ENCODE results near the gene AKT3. TPM values are rescaled to one million over a fixed set of nuclear protein-coding genes. Genes with fewer than 3 reads are reported as not detected.

The AKT3 gene
- total RNA-seq, 4 donors from 2014 or later = 8.5 to 16.0 (median 15.2) TPM

- intact Hi-C loops (cut with DNase I; ENCODE audit: low total_unique reads) = no loop called here
- in situ Hi-C loops (cut with MboI; ENCODE audit: low sequenced_read_pairs in 4 of 4) = no loop called here
These were observed 47.3 kb downstream of the AKT3 start for GRCh38 chr1:243802736-243803135.

GRCh38 chr1:243801378-243801777 is 48.7 kb downstream of the AKT3 start:
- no peaks in the 10 kb centered on the region for H3K9me3 ChIP-seq
- TF ChIP-seq CTCF (IDR thresholded peaks at IDR 0.05 in 4 of 5, conservative IDR thresholded peaks at IDR 0.05 in 1 of 5) (no peak), POLR2A (IDR thresholded peaks at IDR 0.05) (no peak)
- in situ Hi-C loops (cut with MboI; ENCODE audit: low sequenced_read_pairs in 4 of 4) = no loop called here
- DNase-seq (no peak), ATAC-seq (no peak)
- H3K4me3 ChIP-seq = no peak overlapping the region
- peaks cover 3% of the 10 kb centered on the region in 2 donors for H3K4me1 ChIP-seq
- no peaks in the 10 kb centered on the region for H3K27me3 ChIP-seq
- H3K27ac ChIP-seq = no peak overlapping the region
- intact Hi-C loops (cut with DNase I; ENCODE audit: low total_unique reads) = no loop called here
- no peaks in the 10 kb centered on the region for H3K36me3 ChIP-seq

More at GRCh38 chr1:243802736-243803135, 47.3 kb downstream of the AKT3 start:
- no peaks in the 10 kb centered on the region for H3K27me3 ChIP-seq
- H3K27ac ChIP-seq = no peak overlapping the region
- DNase-seq = no peak
- no peaks in the 10 kb centered on the region for H3K9me3 ChIP-seq
- H3K36me3 ChIP-seq = no peaks in the 10 kb centered on the region
- no peak overlapping the region for H3K4me3 ChIP-seq
- peaks cover 3% of the 10 kb centered on the region in 2 donors for H3K4me1 ChIP-seq
- no peak for TF ChIP-seq CTCF (IDR thresholded peaks at IDR 0.05 in 4 of 5, conservative IDR thresholded peaks at IDR 0.05 in 1 of 5)
- ATAC-seq = no peak

- Histone ChIP-seq H3K9me3 (no peaks in the 10 kb centered on the region), H3K4me3 (no peak overlapping the region), H3K36me3 (no peaks in the 10 kb centered on the region), H3K27ac (no peak overlapping the region), H3K27me3 (no peaks in the 10 kb centered on the region), H3K4me1 (peaks cover 3% of the 10 kb centered on the region in 2 donors)
- in situ Hi-C loops (cut with MboI; ENCODE audit: low sequenced_read_pairs in 4 of 4) (no loop called here), intact Hi-C loops (cut with DNase I; ENCODE audit: low total_unique reads) (no loop called here)
- ATAC-seq = no peak
- no peak for TF ChIP-seq CTCF (IDR thresholded peaks at IDR 0.05 in 4 of 5, conservative IDR thresholded peaks at IDR 0.05 in 1 of 5)
- no peak for TF ChIP-seq POLR2A (IDR thresholded peaks at IDR 0.05)
- DNase-seq = no peak
These were observed 50.1 kb downstream of the AKT3 start for GRCh38 chr1:243799908-243800307.

DNA sequence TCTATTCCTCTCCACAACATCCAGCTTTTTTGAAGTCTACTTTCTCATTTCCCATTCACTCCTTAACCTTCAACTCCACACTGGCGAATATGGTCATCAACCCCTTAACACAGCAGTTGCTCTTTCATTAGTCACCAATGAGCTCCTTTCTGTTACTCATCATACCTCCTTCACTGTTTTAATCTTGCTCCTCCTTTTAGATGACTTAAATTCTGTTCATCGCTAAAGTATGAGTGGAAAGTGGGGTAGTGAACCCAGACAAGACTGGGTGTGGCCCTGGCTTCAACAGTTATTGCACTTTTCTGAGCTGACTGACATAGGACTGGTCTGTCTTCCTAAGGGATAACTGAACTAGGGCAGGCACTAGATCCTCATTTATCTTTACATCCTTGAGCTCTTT is 51.3 kb downstream of the AKT3 start:
- no peak for DNase-seq
- ATAC-seq = no peak

More for the DNA sequence above, 51.3 kb downstream of the AKT3 start:
- Histone ChIP-seq H3K4me1 (peaks cover 3 to 7% of the 10 kb centered on the region in 2 donors), H3K27me3 (no peaks in the 10 kb centered on the region), H3K27ac (no peak overlapping the region), H3K36me3 (no peaks in the 10 kb centered on the region), H3K4me3 (no peak overlapping the region), H3K9me3 (no peaks in the 10 kb centered on the region)
- in situ Hi-C loops (cut with MboI; ENCODE audit: low sequenced_read_pairs in 4 of 4) (no loop called here), intact Hi-C loops (cut with DNase I; ENCODE audit: low total_unique reads) (no loop called here)
- no peak for TF ChIP-seq POLR2A (IDR thresholded peaks at IDR 0.05)
- no peak for TF ChIP-seq CTCF (IDR thresholded peaks at IDR 0.05 in 4 of 5, conservative IDR thresholded peaks at IDR 0.05 in 1 of 5)

Measured in gastrocnemius medialis (tissue), 4 donors.